Endothelial cell of umbilical vein (primary cell): ENCODE results near the gene ANKS1A. TPM values are rescaled to one million over a fixed set of nuclear protein-coding genes. Genes with fewer than 3 reads are reported as not detected.

Experiments used
- BruUV-seq: library from RNA; stranded (reverse); fragments of 400-500 nt; replicated peaks from 2 replicates; lab custom pipeline; 2021; lab: Mats Ljungman, UMichigan
- CTCF ChIA-PET: fragments of 300-600, 350-600 bp; sonication (Branson Sonifier 250); formaldehyde crosslinking; loops from one replicate; lab custom pipeline; 2021; ENCODE audit warnings: antibody characterized with exemption, inconsistent platforms; lab: Charles Lee
- POLR2A ChIA-PET: fragments of 300-600, 350-600 bp; sonication (Branson Sonifier 250); formaldehyde crosslinking; loops from one replicate; lab custom pipeline; 2021; ENCODE audit warnings: antibody characterized with exemption, inconsistent platforms; lab: Charles Lee
- DNase-seq: peaks from one replicate; pipeline ENCODE4 v3.0.0-alpha.2; 2011; ENCODE audit warnings: low read depth, low spot score
- FAIRE-seq: peaks from 2 replicates; lab custom pipeline; 2011; peaks lifted over from hg19 to GRCh38; lab: Jason Lieb, UNC
- H2AFZ ChIP-seq: 2 replicates; pipeline ENCODE4 v1.6.0; 2012; ENCODE audit warnings: low read depth, low read length, control low read depth, inconsistent platforms
- H3K27ac ChIP-seq: 2 replicates; pipeline ENCODE4 v1.5.1; 2011; ENCODE audit warnings: low read depth, mild to moderate bottlenecking, control low read depth, low read length, moderate library complexity; ENCODE audit not compliant: insufficient read depth
- H3K27me3 ChIP-seq, 2 experiments: 2 replicates each; pipeline versions ENCODE4 v1.6.0 to v1.6.1; 2011; ENCODE audit warnings: low read length in 2 of 2, mixed read lengths in 1 of 2; ENCODE audit not compliant: control insufficient read depth in 2 of 2, insufficient read depth in 2 of 2
- H3K36me3 ChIP-seq, 2 experiments: 2 replicates in 1 of 2; 3 replicates in 1 of 2; pipeline ENCODE4 v1.5.1; 2011; ENCODE audit warnings: low read length in 2 of 2, mild to moderate bottlenecking in 1 of 2, moderate library complexity in 1 of 2; ENCODE audit not compliant: control insufficient read depth in 2 of 2, insufficient read depth in 2 of 2; ENCODE audit errors: extremely low read depth in 1 of 2
- H3K4me1 ChIP-seq: 3 replicates; pipeline ENCODE4 v1.5.1; 2011; ENCODE audit warnings: mild to moderate bottlenecking, low read length; ENCODE audit not compliant: control insufficient read depth, insufficient read depth; ENCODE audit errors: extremely low read depth
- H3K4me2 ChIP-seq: 2 replicates; pipeline ENCODE4 v1.6.1; 2011; ENCODE audit warnings: low read length, control low read depth, mixed read lengths; ENCODE audit not compliant: insufficient read depth
- H3K4me3 ChIP-seq, 3 experiments: fragments of 200-600 bp in 1 of 3; sonication (generic), shearing (Covaris generic) in 1 of 3; replicated peaks in 1 of 3; 2 replicates each; pipeline ENCODE4 v1.5.1; 2011 to 2016; ENCODE audit warnings: control low read depth in 3 of 3, low read length in 3 of 3, mild to moderate bottlenecking in 2 of 3, inconsistent platforms in 1 of 3, low read depth in 1 of 3, moderate library complexity in 1 of 3; ENCODE audit not compliant: insufficient read depth in 1 of 3
- H3K79me2 ChIP-seq: 2 replicates; pipeline ENCODE4 v1.6.0; 2012; ENCODE audit warnings: low read length, inconsistent platforms; ENCODE audit not compliant: control insufficient read depth, insufficient read depth
- H3K9ac ChIP-seq: replicated peaks from 2 replicates; pipeline ENCODE3; 2011; ENCODE audit warnings: low read length, control low read depth; ENCODE audit not compliant: insufficient read depth; ENCODE audit errors: extremely low read depth
- H3K9me1 ChIP-seq: replicated peaks from 3 replicates; pipeline ENCODE4 v1.6.0; 2011; ENCODE audit warnings: mild to moderate bottlenecking, low read length; ENCODE audit not compliant: control insufficient read depth, insufficient read depth; ENCODE audit errors: extremely low read depth
- H3K9me3 ChIP-seq: replicated peaks from 2 replicates; pipeline ENCODE4 v1.5.1; 2012; ENCODE audit warnings: low read length, inconsistent platforms; ENCODE audit not compliant: control insufficient read depth, insufficient read depth
- H4K20me1 ChIP-seq: replicated peaks from 2 replicates; pipeline ENCODE3; 2011; ENCODE audit warnings: mild to moderate bottlenecking, low read length; ENCODE audit not compliant: control insufficient read depth, insufficient read depth; ENCODE audit errors: extremely low read depth
- CTCF ChIP-seq, 2 donors: IDR thresholded peaks; 1 replicate in 1 of 2; 2 replicates in 1 of 2; pipeline ENCODE4 v1.5.1; 2011; ENCODE audit warnings: low read length in 2 of 2, mild to moderate bottlenecking in 2 of 2, moderate library complexity in 2 of 2, control low read depth in 1 of 2, inconsistent platforms in 1 of 2, low read depth in 1 of 2; ENCODE audit not compliant: insufficient read depth in 1 of 2; ENCODE audit errors: extremely low read depth in 1 of 2
- EZH2 ChIP-seq: IDR thresholded peaks from 2 replicates; pipeline ENCODE4 v1.6.1; 2012; ENCODE audit warnings: borderline replicate concordance, low read depth, mild to moderate bottlenecking, moderate library complexity, low read length, inconsistent platforms; ENCODE audit not compliant: severe bottlenecking
- FOS ChIP-seq: IDR thresholded peaks from 2 replicates; pipeline ENCODE4 v1.6.1; 2011; ENCODE audit warnings: mild to moderate bottlenecking, low read length, moderate library complexity, borderline replicate concordance; ENCODE audit not compliant: insufficient read depth
- GATA2 ChIP-seq: IDR thresholded peaks from 2 replicates; pipeline ENCODE4 v1.7.0; 2011; ENCODE audit warnings: low read depth, mild to moderate bottlenecking, moderate library complexity, mixed read lengths, low read length; ENCODE audit not compliant: insufficient read length, insufficient read depth
- JUN ChIP-seq: IDR thresholded peaks from 2 replicates; pipeline ENCODE4 v1.6.1; 2011; ENCODE audit warnings: borderline replicate concordance, low read depth; ENCODE audit not compliant: insufficient read length, insufficient read depth
- MAX ChIP-seq: IDR thresholded peaks from 2 replicates; pipeline ENCODE4 v1.6.1; 2011; ENCODE audit not compliant: insufficient read depth, insufficient read length
- MYC ChIP-seq: IDR thresholded peaks from one replicate; pipeline ENCODE4 v1.6.1; 2011; ENCODE audit warnings: mild to moderate bottlenecking, low read depth, low read length
- POLR2A ChIP-seq: IDR thresholded peaks from 2 replicates; pipeline ENCODE4 v1.6.1; 2012; ENCODE audit warnings: low read depth, mild to moderate bottlenecking, control low read depth, low read length
- POLR2AphosphoS5 ChIP-seq: IDR thresholded peaks from 2 replicates; pipeline ENCODE4 v1.6.1; 2012; ENCODE audit warnings: low read depth, mild to moderate bottlenecking, control low read depth, low read length, moderate library complexity; ENCODE audit not compliant: insufficient read depth
- dilution Hi-C: fragments of 300-500 bp; cut with MboI; formaldehyde crosslinking; loops from one replicate; pipeline ENCODE4 v1.15.0; 2019; ENCODE audit warnings: low sequenced_read_pairs; ENCODE audit not compliant: extremely low pct_ligation_motif_present
- intact Hi-C: fragments of 100-400 bp; cut with micrococcal nuclease; formaldehyde crosslinking; loops from one replicate; pipeline ENCODE4 v1.10.0; 2022
- polyA plus RNA-seq, 4 experiments: library from polyadenylated mRNA; depleted of rRNA in 3 of 4; stranded (reverse) in 3 of 4; unstranded in 1 of 4; fragments of >200 nt; gene quantifications; 2 replicates each; pipeline versions ENCODE4 v1.2.1 to v1.2.3, GENCODE V29; 2011 to 2012; ENCODE audit warnings: missing spikeins in 1 of 4
- total RNA-seq: library from RNA; stranded (reverse); gene quantifications from 2 replicates; pipeline ENCODE4 v1.2.3, GENCODE V29; 2021

Gene ANKS1A
- total and polyA plus RNA-seq, 2 donors (not counting 3 experiments of a cell fraction or from before 2014, with no cell fraction given) = 8.9 to 26.1 TPM

GRCh38 chr6:35064757-35065440 is 175.8 kb downstream of the ANKS1A start:
- no peak overlapping the region for H2AFZ ChIP-seq
- no peak for DNase-seq
- TF ChIP-seq FOS (no peak), JUN (no peak), POLR2A (no peak), GATA2 (no peak), MYC (no peak), POLR2AphosphoS5 (no peak), MAX (no peak), CTCF (IDR thresholded peaks at IDR 0.05; ENCODE audit: extremely low read depth in 1 of 2, insufficient read depth in 1 of 2, low read depth in 1 of 2, low read length in 2 of 2) (no peak), EZH2 (no peak)
- H3K4me2 ChIP-seq = no peak overlapping the region
- no peak overlapping the region for H3K27ac ChIP-seq
- H3K27me3 ChIP-seq = no peaks in the 10 kb centered on the region
- no peaks in the 10 kb centered on the region for H3K79me2 ChIP-seq
- H3K9me3 ChIP-seq = no peaks in the 10 kb centered on the region
- FAIRE-seq = no peak
- intact Hi-C loops (loop anchor here (5.0 kb wide), 1 partner anchor 78 kb away; no protein-coding TSS in a partner anchor), dilution Hi-C loops (no loop called here)
- POLR2A ChIA-PET = no interaction called here
- no peaks in the 10 kb centered on the region for H3K9me1 ChIP-seq
- no peak overlapping the region for H3K9ac ChIP-seq
- H3K36me3 ChIP-seq = peaks cover 0 to 32% of the 10 kb centered on the region in 2 experiments
- H3K4me1 ChIP-seq = peaks cover 9% of the 10 kb centered on the region
- H4K20me1 ChIP-seq = no peaks in the 10 kb centered on the region
- H3K4me3 ChIP-seq = no peak overlapping the region
- BruUV-seq = no TSS peak
- CTCF ChIA-PET = interaction anchor here (0.8 to 2.1 kb wide), 3 partner anchors 28 to 78 kb away, joined by 3 to 11 read pairs (median 4); no protein-coding TSS in a partner anchor
